Measurements from ENCODE around the gene STPG1. TPM values are rescaled to one million over a fixed set of nuclear protein-coding genes. Genes with fewer than 3 reads are reported as not detected.
A peak's percentile ranks its signal among the peaks of the same experiment; 100 is the strongest.

Gene STPG1
- total RNA-seq, 1 experiment from 2014 or later = 5.7 TPM

- Histone ChIP-seq H3K36me3 (peaks cover 14% of the 10 kb centered on the region), H3K27me3 (no peaks in the 10 kb centered on the region), H3K4me3 (no peak overlapping the region), H3K9me3 (no peaks in the 10 kb centered on the region)
- DNase-seq = no peak
Observed at GRCh38 chr1:24438423-24438901, 24.9 kb upstream of the STPG1 start.

- Histone ChIP-seq H3K9me3 (no peaks in the 10 kb centered on the region), H3K4me3 (no peak overlapping the region), H3K36me3 (peaks cover 20% of the 10 kb centered on the region), H3K27me3 (no peaks in the 10 kb centered on the region)
- no peak for DNase-seq
Observed at GRCh38 chr1:24437631-24438396, 24.2 kb upstream of the STPG1 start.

- peaks cover 14% of the 10 kb centered on the region for H3K36me3 ChIP-seq
- no peaks in the 10 kb centered on the region for H3K27me3 ChIP-seq
- no peaks in the 10 kb centered on the region for H3K9me3 ChIP-seq
- DNase-seq = no peak
- H3K4me3 ChIP-seq = no peak overlapping the region
Observed at GRCh38 chr1:24435782-24436365, 22.3 kb upstream of the STPG1 start.

GRCh38 chr1:24427545-24427862 is 13.9 kb upstream of the STPG1 start:
- Histone ChIP-seq H3K27me3 (no peaks in the 10 kb centered on the region), H3K36me3 (peaks cover 22% of the 10 kb centered on the region), H3K9me3 (no peaks in the 10 kb centered on the region), H3K4me3 (no peak overlapping the region)
- DNase-seq = no peak

- no peak for DNase-seq
- H3K9me3 ChIP-seq = no peaks in the 10 kb centered on the region
- no peak overlapping the region for H3K4me3 ChIP-seq
Observed at GRCh38 chr1:24426744-24427544, 13.4 kb upstream of the STPG1 start.

GRCh38 chr1:24425922-24426321 is 12.3 kb upstream of the STPG1 start:
- no peak for DNase-seq
- no peak overlapping the region for H3K4me3 ChIP-seq
- H3K27me3 ChIP-seq = no peaks in the 10 kb centered on the region
- H3K9me3 ChIP-seq = no peaks in the 10 kb centered on the region
- peaks cover 33% of the 10 kb centered on the region for H3K36me3 ChIP-seq

More at GRCh38 chr1:24426744-24427544, 13.4 kb upstream of the STPG1 start:
- Histone ChIP-seq H3K36me3 (peaks cover 25% of the 10 kb centered on the region), H3K27me3 (no peaks in the 10 kb centered on the region)

- Histone ChIP-seq H3K36me3 (peaks cover 36% of the 10 kb centered on the region), H3K4me3 (no peak overlapping the region)
- no peak for DNase-seq
Observed at GRCh38 chr1:24425441-24425840, 11.9 kb upstream of the STPG1 start.

GRCh38 chr1:24424990-24425389 is 11.4 kb upstream of the STPG1 start:
- no peak overlapping the region for H3K4me3 ChIP-seq
- no peaks in the 10 kb centered on the region for H3K9me3 ChIP-seq
- no peaks in the 10 kb centered on the region for H3K27me3 ChIP-seq
- DNase-seq = no peak
- H3K36me3 ChIP-seq = peaks cover 40% of the 10 kb centered on the region

More at GRCh38 chr1:24425441-24425840, 11.9 kb upstream of the STPG1 start:
- Histone ChIP-seq H3K27me3 (no peaks in the 10 kb centered on the region), H3K9me3 (no peaks in the 10 kb centered on the region)

GRCh38 chr1:24424207-24424606 is 10.6 kb upstream of the STPG1 start:
- Histone ChIP-seq H3K9me3 (no peaks in the 10 kb centered on the region), H3K4me3 (no peak overlapping the region), H3K27me3 (no peaks in the 10 kb centered on the region)

GRCh38 chr1:24421502-24421901 is 7.9 kb upstream of the STPG1 start:
- DNase-seq = no peak
- Histone ChIP-seq H3K4me3 (no peak overlapping the region), H3K36me3 (peaks cover 43% of the 10 kb centered on the region), H3K27me3 (no peaks in the 10 kb centered on the region), H3K9me3 (no peaks in the 10 kb centered on the region)

More at GRCh38 chr1:24424207-24424606, 10.6 kb upstream of the STPG1 start:
- peaks cover 46% of the 10 kb centered on the region for H3K36me3 ChIP-seq
- DNase-seq = no peak

- no peak for DNase-seq
- Histone ChIP-seq H3K27me3 (no peaks in the 10 kb centered on the region), H3K9me3 (no peaks in the 10 kb centered on the region), H3K36me3 (peaks cover 35% of the 10 kb centered on the region), H3K4me3 (no peak overlapping the region)
Observed at GRCh38 chr1:24420547-24420946, 7.0 kb upstream of the STPG1 start.

GRCh38 chr1:24418898-24419628 is 5.5 kb upstream of the STPG1 start:
- no peaks in the 10 kb centered on the region for H3K27me3 ChIP-seq
- no peak overlapping the region for H3K4me3 ChIP-seq
- no peaks in the 10 kb centered on the region for H3K9me3 ChIP-seq
- peaks cover 34% of the 10 kb centered on the region for H3K36me3 ChIP-seq
- DNase-seq = peak; percentile 89

- Histone ChIP-seq H3K4me3 (peak overlapping the region; percentile 27), H3K27me3 (no peaks in the 10 kb centered on the region), H3K9me3 (no peaks in the 10 kb centered on the region), H3K36me3 (peaks cover 27% of the 10 kb centered on the region)
- peak; percentile 58 for DNase-seq
Observed at GRCh38 chr1:24417681-24418080, 4.1 kb upstream of the STPG1 start.

GRCh38 chr1:24416666-24417391 is 3.2 kb upstream of the STPG1 start:
- peak; percentile 93 for DNase-seq
- H3K9me3 ChIP-seq = no peaks in the 10 kb centered on the region
- H3K27me3 ChIP-seq = no peaks in the 10 kb centered on the region
- peak overlapping the region; percentile 58 for H3K4me3 ChIP-seq
- peaks cover 22% of the 10 kb centered on the region for H3K36me3 ChIP-seq

- H3K4me3 ChIP-seq = peak overlapping the region; percentile 58
- no peaks in the 10 kb centered on the region for H3K27me3 ChIP-seq
- H3K36me3 ChIP-seq = peaks cover 14% of the 10 kb centered on the region
- DNase-seq = peak; percentile 25
- H3K9me3 ChIP-seq = no peaks in the 10 kb centered on the region
Observed at GRCh38 chr1:24415910-24416665, 2.5 kb upstream of the STPG1 start.

Data from MG63 (cell line).